Measurements from ENCODE around the gene LRP1-AS. TPM values are rescaled to one million over a fixed set of nuclear protein-coding genes. Genes with fewer than 3 reads are reported as not detected.

Gene LRP1-AS
- total RNA-seq, 4 donors from 2014 or later, result not detected

DNA sequence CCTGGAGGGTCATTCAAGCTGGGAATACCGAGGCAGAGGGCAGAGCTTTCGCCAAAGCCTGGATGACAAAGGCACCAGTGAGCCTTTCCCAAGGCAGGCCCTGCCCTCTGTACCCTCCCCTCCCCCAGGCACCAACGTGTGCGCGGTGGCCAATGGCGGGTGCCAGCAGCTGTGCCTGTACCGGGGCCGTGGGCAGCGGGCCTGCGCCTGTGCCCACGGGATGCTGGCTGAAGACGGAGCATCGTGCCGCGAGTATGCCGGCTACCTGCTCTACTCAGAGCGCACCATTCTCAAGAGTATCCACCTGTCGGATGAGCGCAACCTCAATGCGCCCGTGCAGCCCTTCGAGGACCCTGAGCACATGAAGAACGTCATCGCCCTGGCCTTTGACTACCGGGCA, 38.0 kb upstream of the LRP1-AS start:
- Histone ChIP-seq H3K27ac (no peak overlapping the region), H3K4me3 (no peak overlapping the region), H3K27me3 (no peaks in the 10 kb centered on the region), H3K4me1 (peaks cover 6 to 31% (median 13%) of the 10 kb centered on the region in 3 donors), H3K36me3 (peaks cover 50 to 92% (median 62%) of the 10 kb centered on the region in 3 donors), H3K9me3 (no peaks in the 10 kb centered on the region)
- no peak for TF ChIP-seq POLR2A (IDR thresholded peaks at IDR 0.05)
- TF ChIP-seq, protein P1, sequence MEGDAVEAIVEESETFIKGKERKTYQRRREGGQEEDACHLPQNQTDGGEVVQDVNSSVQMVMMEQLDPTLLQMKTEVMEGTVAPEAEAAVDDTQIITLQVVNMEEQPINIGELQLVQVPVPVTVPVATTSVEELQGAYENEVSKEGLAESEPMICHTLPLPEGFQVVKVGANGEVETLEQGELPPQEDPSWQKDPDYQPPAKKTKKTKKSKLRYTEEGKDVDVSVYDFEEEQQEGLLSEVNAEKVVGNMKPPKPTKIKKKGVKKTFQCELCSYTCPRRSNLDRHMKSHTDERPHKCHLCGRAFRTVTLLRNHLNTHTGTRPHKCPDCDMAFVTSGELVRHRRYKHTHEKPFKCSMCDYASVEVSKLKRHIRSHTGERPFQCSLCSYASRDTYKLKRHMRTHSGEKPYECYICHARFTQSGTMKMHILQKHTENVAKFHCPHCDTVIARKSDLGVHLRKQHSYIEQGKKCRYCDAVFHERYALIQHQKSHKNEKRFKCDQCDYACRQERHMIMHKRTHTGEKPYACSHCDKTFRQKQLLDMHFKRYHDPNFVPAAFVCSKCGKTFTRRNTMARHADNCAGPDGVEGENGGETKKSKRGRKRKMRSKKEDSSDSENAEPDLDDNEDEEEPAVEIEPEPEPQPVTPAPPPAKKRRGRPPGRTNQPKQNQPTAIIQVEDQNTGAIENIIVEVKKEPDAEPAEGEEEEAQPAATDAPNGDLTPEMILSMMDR (IDR thresholded peaks at IDR 0.05), result no peak
- 92 to 100% methylated on average over 1 to 16 of the region's 25 CpGs for WGBS, 2 donors
- intact Hi-C loops (cut with DNase I), result loop anchor here (5.0 kb wide), 1 partner anchor 118 kb away; no protein-coding TSS in a partner anchor
- DNase-seq, result no peak

DNA sequence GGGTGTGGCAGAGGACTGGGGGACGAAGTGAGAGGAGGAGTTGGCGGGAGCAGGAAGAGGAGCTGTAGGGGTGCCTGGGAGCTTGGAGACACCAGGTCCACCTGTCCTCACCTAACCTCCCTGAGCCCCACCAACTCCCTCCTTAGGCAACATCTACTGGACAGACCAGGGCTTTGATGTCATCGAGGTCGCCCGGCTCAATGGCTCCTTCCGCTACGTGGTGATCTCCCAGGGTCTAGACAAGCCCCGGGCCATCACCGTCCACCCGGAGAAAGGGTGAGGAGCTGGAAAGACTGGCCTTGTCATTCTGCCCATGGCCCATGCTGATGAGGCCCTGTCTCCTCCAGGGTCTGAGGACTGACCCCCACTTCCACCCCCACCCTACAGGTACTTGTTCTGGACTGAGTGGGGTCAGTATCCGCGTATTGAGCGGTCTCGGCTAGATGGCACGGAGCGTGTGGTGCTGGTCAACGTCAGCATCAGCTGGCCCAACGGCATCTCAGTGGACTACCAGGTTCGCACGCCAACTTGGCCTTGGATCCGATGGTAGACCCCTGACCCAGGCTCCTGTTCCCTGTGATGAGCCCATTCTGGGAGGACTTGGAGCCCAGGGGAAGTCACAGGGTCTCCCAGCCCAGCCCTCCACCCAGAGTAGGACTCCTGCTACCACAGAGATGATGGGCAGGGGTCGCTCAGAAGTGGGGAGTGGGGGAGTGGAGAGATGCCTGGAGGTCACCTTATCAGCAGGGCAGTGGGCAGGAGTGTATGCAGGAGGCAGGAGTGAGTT, 36.7 kb upstream of the LRP1-AS start:
- 91 to 94% methylated on average over 12 to 17 of the region's 22 CpGs for WGBS, 2 donors
- peaks cover 6 to 44% (median 13%) of the 10 kb centered on the region in 3 donors for H3K4me1 ChIP-seq
- H3K4me3 ChIP-seq, result no peak overlapping the region
- H3K9me3 ChIP-seq, result no peaks in the 10 kb centered on the region
- TF ChIP-seq POLR2A (IDR thresholded peaks at IDR 0.05), result no peak
- TF ChIP-seq, protein P1 (IDR thresholded peaks at IDR 0.05), result no peak
- H3K27me3 ChIP-seq, result no peaks in the 10 kb centered on the region
- H3K27ac ChIP-seq, result no peak overlapping the region
- H3K36me3 ChIP-seq, result peaks cover 63 to 92% (median 69%) of the 10 kb centered on the region in 3 donors
- intact Hi-C loops (cut with DNase I), result loop anchor here (2.0 kb wide), 1 partner anchor 57 kb away; no protein-coding TSS in a partner anchor
- DNase-seq, result no peak

DNA sequence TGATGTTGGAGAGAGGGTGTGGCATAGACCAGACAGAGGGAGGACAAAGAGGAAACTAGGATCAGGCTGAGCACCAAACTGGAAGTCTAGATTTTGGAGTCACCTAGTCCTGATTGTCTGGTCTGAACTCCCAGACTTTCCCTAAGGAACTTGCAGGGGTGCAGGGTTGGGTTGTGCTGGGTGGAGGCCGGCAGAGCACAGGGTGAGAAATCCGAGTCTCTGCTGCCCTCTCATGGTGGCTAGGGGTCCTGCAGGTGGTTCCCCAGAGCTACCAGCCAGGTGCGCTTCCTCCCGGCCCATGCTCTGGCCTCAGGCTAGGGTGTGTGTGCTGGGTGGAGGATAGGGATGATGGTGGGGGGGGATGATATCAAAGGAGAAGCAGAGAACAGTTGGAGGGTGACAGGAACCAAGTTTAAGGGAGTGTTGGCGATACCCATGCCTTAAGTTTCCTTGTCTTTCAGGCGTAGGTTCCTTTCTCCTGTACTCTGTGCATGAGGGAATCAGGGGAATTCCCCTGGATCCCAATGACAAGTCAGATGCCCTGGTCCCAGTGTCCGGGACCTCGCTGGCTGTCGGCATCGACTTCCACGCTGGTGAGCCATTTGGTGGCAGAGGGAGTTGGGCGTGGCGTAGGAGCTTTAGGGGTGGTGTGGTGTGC, 35.6 kb upstream of the LRP1-AS start:
- TF ChIP-seq POLR2A (IDR thresholded peaks at IDR 0.05), result no peak
- TF ChIP-seq, protein P1 (IDR thresholded peaks at IDR 0.05), result peak; percentile 85 to 98 (median 94)
- whole genome bisulfite sequencing, 2 donors, result 11 to 73% methylated on average over 2 to 6 of the region's 13 CpGs
- Histone ChIP-seq H3K4me3 (no peak overlapping the region), H3K36me3 (peaks cover 59 to 92% (median 69%) of the 10 kb centered on the region in 3 donors), H3K4me1 (peaks cover 6 to 53% (median 13%) of the 10 kb centered on the region in 3 donors), H3K27me3 (no peaks in the 10 kb centered on the region), H3K9me3 (no peaks in the 10 kb centered on the region), H3K27ac (peak overlapping the region in 3 of 4 donors; percentile 60 to 87 (median 71))
- intact Hi-C loops (cut with DNase I), result loop anchor here (2.0 kb wide), 1 partner anchor 56 kb away; no protein-coding TSS in a partner anchor
- DNase-seq, result no peak

DNA sequence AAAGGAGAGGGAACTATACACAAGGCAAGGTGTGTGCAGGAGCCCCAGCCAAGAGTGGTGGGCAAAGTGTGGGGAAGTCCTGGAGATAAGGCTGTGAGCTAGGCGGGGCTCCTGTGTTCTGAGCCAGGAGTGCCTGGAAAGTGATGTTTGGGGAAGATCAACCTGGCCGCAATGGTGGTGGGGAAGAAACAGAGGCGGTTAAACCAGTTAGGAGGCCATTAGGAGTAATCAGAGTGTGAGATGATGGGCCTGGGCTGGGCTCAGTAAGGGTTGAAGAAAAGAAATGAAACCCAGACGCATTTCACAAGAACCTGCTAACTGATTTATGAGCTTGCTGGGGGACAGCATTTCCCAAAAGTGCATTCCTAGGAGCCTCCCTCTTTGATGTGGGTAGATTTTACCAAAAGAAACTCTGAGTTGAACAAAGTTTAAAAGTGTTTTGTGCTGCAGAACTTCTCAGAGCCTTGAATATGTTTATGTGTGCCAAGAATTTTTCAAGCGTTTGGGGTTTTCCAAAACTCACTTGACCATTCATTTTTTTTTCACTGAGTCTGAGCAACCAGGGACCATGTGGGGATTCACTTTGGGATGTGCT, 34.2 kb upstream of the LRP1-AS start:
- H3K27ac ChIP-seq, result peak overlapping the region; percentile 40 to 87 (median 66)
- no peaks in the 10 kb centered on the region for H3K27me3 ChIP-seq
- no peak for DNase-seq
- no peaks in the 10 kb centered on the region for H3K9me3 ChIP-seq
- peaks cover 6 to 67% (median 19%) of the 10 kb centered on the region in 3 donors for H3K4me1 ChIP-seq
- no peak overlapping the region for H3K4me3 ChIP-seq
- 44 to 55% methylated on average over 5 of the region's 5 CpGs for WGBS, 2 donors
- intact Hi-C loops (cut with DNase I), result loop anchor here (2.0 kb wide), 1 partner anchor 55 kb away; no protein-coding TSS in a partner anchor
- no peak for TF ChIP-seq POLR2A (IDR thresholded peaks at IDR 0.05)
- TF ChIP-seq, protein P1 (IDR thresholded peaks at IDR 0.05), result no peak
- H3K36me3 ChIP-seq, result peaks cover 53 to 92% (median 64%) of the 10 kb centered on the region in 3 donors
